ENCODE data around the gene TGM3. TPM values are rescaled to one million over a fixed set of nuclear protein-coding genes. Genes with fewer than 3 reads are reported as not detected.

Gene TGM3
- total and polyA plus RNA-seq, 10 of the 15 experiments (the other 5 are each of a cell fraction or from before 2014, with no cell fraction given): not detected

GRCh38 chr20:2329286-2329685 lies 33.5 kb downstream of the TGM3 start (continued):
- TF ChIP-seq E2F4 (IDR thresholded peaks at IDR 0.05; ENCODE audit: low read depth, low read length): no peak
- TF ChIP-seq WRNIP1 (IDR thresholded peaks at IDR 0.05; ENCODE audit: borderline replicate concordance, low read depth, low read length): no peak
- TF ChIP-seq POLR2AphosphoS2 (IDR thresholded peaks at IDR 0.05; ENCODE audit: low read depth, low read length): no peak
- no peak for TF ChIP-seq EP300 (IDR thresholded peaks at IDR 0.05; ENCODE audit: borderline replicate concordance in 1 of 2, control insufficient read depth in 1 of 2, low read depth in 2 of 2, low read length in 2 of 2)
- no peak for TF ChIP-seq BACH1 (IDR thresholded peaks at IDR 0.05; ENCODE audit: borderline replicate concordance)
- no peak for TF ChIP-seq RAD51 (IDR thresholded peaks at IDR 0.05)
- TF ChIP-seq RELA (IDR thresholded peaks at IDR 0.05; ENCODE audit: borderline replicate concordance, partially characterized antibody): no peak

- H2AFZ ChIP-seq (ENCODE audit: control insufficient read depth, low read depth, low read length): no peak overlapping the region
- FAIRE-seq (no peak), DNase-seq (ENCODE audit: low read depth, low spot score) (no peak), ATAC-seq (no peak)
- RAD21 ChIA-PET (ENCODE audit: unreplicated experiment): no interaction called here
- no peak overlapping the region for H3K27ac ChIP-seq (ENCODE audit: control insufficient read depth, insufficient read depth)
- H3K27me3 ChIP-seq (replicated peaks in 1 of 2; ENCODE audit: control insufficient read depth in 2 of 2, insufficient read depth in 2 of 2, low read length in 1 of 2): peaks cover 2 to 9% of the 10 kb centered on the region in 2 experiments
- no peak overlapping the region for H3K9ac ChIP-seq (ENCODE audit: control insufficient read depth, insufficient read depth, low read length)
- CTCF ChIA-PET: no interaction called here
- H4K20me1 ChIP-seq (ENCODE audit: control insufficient read depth, insufficient read depth): no peaks in the 10 kb centered on the region
- no peaks in the 10 kb centered on the region for H3K4me1 ChIP-seq (ENCODE audit: control insufficient read depth, insufficient read depth, low read length)
- SMC1A ChIA-PET (ENCODE audit: uncharacterized antibody, unreplicated experiment): no interaction called here
- POLR2A ChIA-PET: no interaction called here
- H3K4me2 ChIP-seq (ENCODE audit: control insufficient read depth, insufficient read depth): no peak overlapping the region
- in situ Hi-C loops (cut with MboI) (no loop called here), intact Hi-C loops (cut with micrococcal nuclease; ENCODE audit: unreplicated experiment) (no loop called here)
- no TSS peak for BruUV-seq (replicated peaks)
- no peaks in the 10 kb centered on the region for H3K36me3 ChIP-seq (ENCODE audit: control insufficient read depth in 2 of 2, insufficient read depth in 2 of 2, low read length in 1 of 2)
- H3K79me2 ChIP-seq (ENCODE audit: control insufficient read depth, insufficient read depth, low read length): no peaks in the 10 kb centered on the region
- no peak overlapping the region for H3K4me3 ChIP-seq
- no peaks in the 10 kb centered on the region for H3K9me3 ChIP-seq (replicated peaks; ENCODE audit: control insufficient read depth, insufficient read depth, low read length)
- WGBS (ENCODE audit: insufficient coverage, insufficient replicate concordance, low lambda C conversion rate, missing lambda C conversion rate): 25% methylated on average over 3 of the region's 3 CpGs
- no peak for TF ChIP-seq CEBPZ (IDR thresholded peaks at IDR 0.05; ENCODE audit: low read depth, low read length)
- TF ChIP-seq KAT2A (conservative IDR thresholded peaks at IDR 0.05; ENCODE audit: control insufficient read depth, low read depth, low read length): no peak
- no peak for TF ChIP-seq ZBTB33 (IDR thresholded peaks at IDR 0.05)
- no peak for TF ChIP-seq CTCF (IDR thresholded peaks at IDR 0.05 in 2 of 3, conservative IDR thresholded peaks at IDR 0.05 in 1 of 3; ENCODE audit: control insufficient read depth in 2 of 3, extremely low read depth in 1 of 3, insufficient read depth in 1 of 3, low read depth in 3 of 3, low read length in 3 of 3)
- no peak for TF ChIP-seq ZNF622 (IDR thresholded peaks at IDR 0.05)
These were observed 34.4 kb downstream of the TGM3 start for GRCh38 chr20:2330090-2330695.

All from GM12878 (cell line).